Thyroid gland (tissue), 4 donors: ENCODE data around the gene RFTN1.

ENCODE experiments used
- CTCF ChIP-seq, 6 experiments: fragments of 200-600 bp in 3 of 6; fragments of 450-650 bp in 3 of 6; sonication (generic) in 3 of 6; IDR thresholded peaks; one replicate each; pipeline ENCODE4 v1.5.1; 2016 to 2019; ENCODE audit warnings: antibody characterized with exemption in 6 of 6, mild to moderate bottlenecking in 2 of 6, inconsistent platforms in 1 of 6, moderate library complexity in 1 of 6
- POLR2A ChIP-seq, 2 donors: fragments of 450-650 bp; IDR thresholded peaks; one replicate each; pipeline ENCODE4 v1.6.1; 2017; ENCODE audit warnings: antibody characterized with exemption in 2 of 2, mild to moderate bottlenecking in 2 of 2, moderate library complexity in 1 of 2

- TF ChIP-seq POLR2A (IDR thresholded peaks at IDR 0.05) (no peak), CTCF (IDR thresholded peaks at IDR 0.05) (no peak)
These were observed 4.9 kb downstream of the RFTN1 start for GRCh38 chr3:16508591-16508995.
